ENCODE data around the gene SLC39A9.

GRCh38 chr14:69350892-69351291 is 47.6 kb upstream of the SLC39A9 start:
- no peak for TF ChIP-seq ZNF274 (IDR thresholded peaks at IDR 0.05; ENCODE audit: low read depth, low read length)
- no peak for TF ChIP-seq YY1 (IDR thresholded peaks at IDR 0.05; ENCODE audit: insufficient read depth, insufficient read length)
